Mammary epithelial cell (primary cell): ENCODE data around the gene GRB10.

ENCODE experiments used
- EZH2 ChIP-seq: IDR thresholded peaks from 2 replicates; pipeline ENCODE4 v1.6.1; 2012; ENCODE audit warnings: low read length, inconsistent platforms, borderline replicate concordance
- TF ChIP-seq, protein P1 (sequence below), 2 donors: IDR thresholded peaks in 1 of 2; conservative IDR thresholded peaks in 1 of 2; 2 replicates each; pipeline ENCODE4 v1.5.1; 2011 to 2012; ENCODE audit warnings: inconsistent platforms in 2 of 2, low read length in 2 of 2, mild to moderate bottlenecking in 2 of 2, control low read depth in 1 of 2, low read depth in 1 of 2; ENCODE audit not compliant: insufficient read depth in 1 of 2; ENCODE audit errors: extremely low read depth in 1 of 2

DNA sequence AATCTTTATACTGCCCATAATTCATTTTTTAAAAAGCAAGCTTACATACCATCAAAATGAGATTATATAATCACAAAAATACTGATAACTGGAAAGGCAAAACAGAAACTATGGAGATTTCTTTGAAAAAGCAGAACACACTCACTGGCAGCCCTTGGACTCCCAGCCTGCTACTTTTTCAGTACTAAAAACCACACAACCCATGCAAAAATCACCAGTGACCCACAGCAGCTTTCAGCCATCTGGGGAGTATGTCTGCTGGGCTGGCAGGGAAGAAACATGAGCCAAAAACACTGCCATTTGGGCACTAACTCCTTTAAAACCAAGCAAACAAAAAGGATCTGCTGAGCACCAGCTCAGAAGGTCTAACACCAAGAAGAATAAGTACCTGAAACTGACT is 137.5 kb downstream of the GRB10 start:
- TF ChIP-seq, protein P1, sequence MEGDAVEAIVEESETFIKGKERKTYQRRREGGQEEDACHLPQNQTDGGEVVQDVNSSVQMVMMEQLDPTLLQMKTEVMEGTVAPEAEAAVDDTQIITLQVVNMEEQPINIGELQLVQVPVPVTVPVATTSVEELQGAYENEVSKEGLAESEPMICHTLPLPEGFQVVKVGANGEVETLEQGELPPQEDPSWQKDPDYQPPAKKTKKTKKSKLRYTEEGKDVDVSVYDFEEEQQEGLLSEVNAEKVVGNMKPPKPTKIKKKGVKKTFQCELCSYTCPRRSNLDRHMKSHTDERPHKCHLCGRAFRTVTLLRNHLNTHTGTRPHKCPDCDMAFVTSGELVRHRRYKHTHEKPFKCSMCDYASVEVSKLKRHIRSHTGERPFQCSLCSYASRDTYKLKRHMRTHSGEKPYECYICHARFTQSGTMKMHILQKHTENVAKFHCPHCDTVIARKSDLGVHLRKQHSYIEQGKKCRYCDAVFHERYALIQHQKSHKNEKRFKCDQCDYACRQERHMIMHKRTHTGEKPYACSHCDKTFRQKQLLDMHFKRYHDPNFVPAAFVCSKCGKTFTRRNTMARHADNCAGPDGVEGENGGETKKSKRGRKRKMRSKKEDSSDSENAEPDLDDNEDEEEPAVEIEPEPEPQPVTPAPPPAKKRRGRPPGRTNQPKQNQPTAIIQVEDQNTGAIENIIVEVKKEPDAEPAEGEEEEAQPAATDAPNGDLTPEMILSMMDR (conservative IDR thresholded peaks at IDR 0.05 in 1 of 2, IDR thresholded peaks at IDR 0.05 in 1 of 2; ENCODE audit: extremely low read depth in 1 of 2, insufficient read depth in 1 of 2, low read depth in 1 of 2, low read length in 2 of 2), result no peak
- no peak for TF ChIP-seq EZH2
